SK-N-SH (cell line): ENCODE results near the gene C19orf12. TPM values are rescaled to one million over a fixed set of nuclear protein-coding genes. Genes with fewer than 3 reads are reported as not detected.
"Not testable (repeated sequence)": the region's sequence is repeated elsewhere in the genome, so short reads cannot be mapped to it uniquely, and the experiment has no call there.

Source experiments
- CTCF ChIA-PET: fragments of 300-600, 350-600 bp; formaldehyde crosslinking; extraction: SDS; loops from one replicate; lab custom pipeline; 2021; lab: Yijun Ruan, JAX
- POLR2A ChIA-PET: fragments of 350-600 bp; sonication (Branson Sonifier 250); formaldehyde crosslinking; extraction: SDS; loops from one replicate; lab custom pipeline; 2020; ENCODE audit warnings: antibody characterized with exemption, inconsistent platforms; lab: Yijun Ruan, JAX
- DNase-seq: peaks from one replicate; pipeline ENCODE4 v3.0.0; 2012
- H2AFZ ChIP-seq: fragments of 200-600 bp; sonication (generic); 2 replicates; pipeline ENCODE4 v1.8.1; 2016; ENCODE audit warnings: antibody characterized with exemption, mild to moderate bottlenecking, low read depth
- H3F3A ChIP-seq: fragments of 200-600 bp; sonication (generic); replicated peaks from 2 replicates; pipeline ENCODE3; 2016; ENCODE audit warnings: antibody characterized with exemption, mild to moderate bottlenecking; ENCODE audit not compliant: insufficient read depth
- H3K27ac ChIP-seq, 2 experiments: fragments of 200-500 bp in 1 of 2; fragments of 200-600 bp in 1 of 2; sonication (Bioruptor generic) in 1 of 2; sonication (generic), shearing (Covaris generic) in 1 of 2; 2 replicates each; pipeline versions ENCODE4 v1.5.1 to v1.6.1; 2014 to 2016; ENCODE audit warnings: low read depth in 2 of 2, inconsistent platforms in 1 of 2, low read length in 1 of 2, mild to moderate bottlenecking in 1 of 2, mixed read lengths in 1 of 2
- H3K27me3 ChIP-seq: fragments of 200-600 bp; sonication (generic), shearing (Covaris generic); 2 replicates; pipeline ENCODE4 v1.6.1; 2016; ENCODE audit warnings: mixed run types; ENCODE audit not compliant: insufficient read depth
- H3K36me3 ChIP-seq, 2 experiments: fragments of 200-500 bp in 1 of 2; fragments of 200-600 bp in 1 of 2; sonication (Bioruptor generic) in 1 of 2; sonication (generic) in 1 of 2; replicated peaks in 1 of 2; 2 replicates each; pipeline versions ENCODE3 to v1.5.1; 2014 to 2016; ENCODE audit warnings: low read length in 1 of 2, mild to moderate bottlenecking in 1 of 2; ENCODE audit not compliant: insufficient read depth in 2 of 2, control insufficient read depth in 1 of 2
- H3K4me1 ChIP-seq, 2 experiments: fragments of 200-500 bp in 1 of 2; fragments of 200-600 bp in 1 of 2; sonication (Bioruptor generic) in 1 of 2; sonication (generic), shearing (Covaris generic) in 1 of 2; 2 replicates each; pipeline versions ENCODE4 v1.5.1 to v1.6.1; 2014 to 2016; ENCODE audit warnings: low read depth in 1 of 2, low read length in 1 of 2, mixed run types in 1 of 2; ENCODE audit not compliant: insufficient read depth in 2 of 2, control insufficient read depth in 1 of 2
- H3K4me2 ChIP-seq: fragments of 200-600 bp; sonication (generic), shearing (Covaris generic); 2 replicates; pipeline ENCODE4 v1.6.1; 2017; ENCODE audit warnings: mixed run types
- H3K4me3 ChIP-seq, 2 experiments: fragments of 200-500 bp in 1 of 2; fragments of 200-600 bp in 1 of 2; sonication (Bioruptor generic) in 1 of 2; sonication (generic), shearing (Covaris generic) in 1 of 2; 2 replicates each; pipeline versions ENCODE4 v1.5.1 to v1.8.1; 2014 to 2016; ENCODE audit warnings: low read depth in 2 of 2, inconsistent platforms in 1 of 2, low read length in 1 of 2, mild to moderate bottlenecking in 1 of 2, mixed read lengths in 1 of 2, moderate library complexity in 1 of 2
- H3K79me2 ChIP-seq: fragments of 200-600 bp; sonication (generic); 2 replicates; pipeline ENCODE4 v1.8.1; 2017; ENCODE audit warnings: mild to moderate bottlenecking; ENCODE audit not compliant: insufficient read depth
- H3K9ac ChIP-seq: fragments of 200-600 bp; sonication (generic); 2 replicates; pipeline ENCODE4 v1.6.1; 2017; ENCODE audit warnings: mixed run types
- H3K9me2 ChIP-seq: fragments of 200-600 bp; sonication (generic); 2 replicates; pipeline ENCODE4 v1.6.1; 2017; ENCODE audit warnings: mixed run types
- H3K9me3 ChIP-seq: fragments of 200-600 bp; sonication (generic); 2 replicates; pipeline ENCODE4 v1.6.1; 2017; ENCODE audit warnings: mixed run types, mild to moderate bottlenecking, moderate library complexity
- H4K20me1 ChIP-seq: fragments of 200-600 bp; sonication (generic); 2 replicates; pipeline ENCODE4 v1.6.1; 2017; ENCODE audit warnings: mild to moderate bottlenecking, mixed run types; ENCODE audit not compliant: insufficient read depth
- ELF1 ChIP-seq: IDR thresholded peaks from 2 replicates; pipeline ENCODE4 v1.4.0; 2012
- EP300 ChIP-seq, 2 experiments: IDR thresholded peaks; 2 replicates each; pipeline versions ENCODE4 v1.4.0 to v1.6.1; 2012; ENCODE audit warnings: borderline replicate concordance in 1 of 2, low read depth in 1 of 2, low read length in 1 of 2
- EZH2phosphoT487 ChIP-seq: fragments of 200-600 bp; sonication (generic); IDR thresholded peaks from 2 replicates; pipeline ENCODE4 v1.6.1; 2017; ENCODE audit warnings: low read depth, mixed run types, mild to moderate bottlenecking, antibody characterized with exemption, moderate library complexity, borderline replicate concordance
- FOSL2 ChIP-seq: IDR thresholded peaks from 2 replicates; pipeline ENCODE4 v1.4.0; 2012; ENCODE audit warnings: low read depth, mild to moderate bottlenecking, moderate library complexity, borderline replicate concordance
- FOXJ3 ChIP-seq: sonication (generic); formaldehyde crosslinking; IDR thresholded peaks from 2 replicates; pipeline ENCODE4 v1.5.1; 2020; ENCODE audit warnings: mild to moderate bottlenecking, missing genetic modification reagents
- IRF3 ChIP-seq: fragments of 150-350 bp; IDR thresholded peaks from 2 replicates; pipeline ENCODE4 v1.6.1; 2016; ENCODE audit warnings: mild to moderate bottlenecking, low read depth, low read length
- MAX ChIP-seq: IDR thresholded peaks from 2 replicates; pipeline ENCODE4 v1.4.0; 2012; ENCODE audit warnings: low read depth
- NRF1 ChIP-seq: IDR thresholded peaks from 2 replicates; pipeline ENCODE4 v1.6.1; 2012; ENCODE audit warnings: low read depth, mild to moderate bottlenecking, low read length
- POLR2AphosphoS5 ChIP-seq: IDR thresholded peaks from 2 replicates; pipeline ENCODE4 v1.6.1; 2012; ENCODE audit warnings: low read depth, low read length
- RXRA ChIP-seq: IDR thresholded peaks from 2 replicates; pipeline ENCODE4 v1.4.0; 2012; ENCODE audit warnings: low read depth, mild to moderate bottlenecking, borderline replicate concordance
- SMC3 ChIP-seq: IDR thresholded peaks from 2 replicates; pipeline ENCODE4 v1.6.1; 2012; ENCODE audit warnings: low read depth, low read length, improper control_type of control experiment
- TAF1 ChIP-seq: IDR thresholded peaks from 2 replicates; pipeline ENCODE4 v1.6.1; 2012; ENCODE audit warnings: low read depth, mild to moderate bottlenecking, low read length, moderate library complexity, borderline replicate concordance
- YY1 ChIP-seq: IDR thresholded peaks from 2 replicates; pipeline ENCODE4 v1.4.0; 2012; ENCODE audit warnings: low read depth, mild to moderate bottlenecking
- WGBS: methylation state at CpG from one replicate; pipeline ENCODE4 v1.1.6; 2017; ENCODE audit warnings: low lambda C conversion rate; 5-methylcytosine and 5-hydroxymethylcytosine counted together
- polyA plus RNA-seq, 3 experiments: library from polyadenylated mRNA; depleted of rRNA; stranded (reverse); fragments of >200 nt; gene quantifications; 2 replicates each; pipeline ENCODE4 v1.2.3, GENCODE V29; 2012
- TF ChIP-seq, protein P1 (sequence below): IDR thresholded peaks from 2 replicates; pipeline ENCODE4; 2012
- TF ChIP-seq, protein P2 (sequence below): IDR thresholded peaks from 2 replicates; pipeline ENCODE4 v1.4.0; 2012; ENCODE audit warnings: low read depth, borderline replicate concordance

Gene C19orf12
- polyA plus RNA-seq, 1 of the 3 experiments (the other 2 are of a cell fraction) = 30.5 TPM

GRCh38 chr19:29711584-29712132 lies 3.4 kb downstream of the C19orf12 start:
- no peaks in the 10 kb centered on the region for H3K9me2 ChIP-seq
- POLR2A ChIA-PET = interaction anchor here (1.1 kb wide), 1 partner anchor 17 kb away, joined by 3 read pairs; no protein-coding TSS in a partner anchor
- peaks cover 71% of the 10 kb centered on the region for H3K79me2 ChIP-seq

DNA sequence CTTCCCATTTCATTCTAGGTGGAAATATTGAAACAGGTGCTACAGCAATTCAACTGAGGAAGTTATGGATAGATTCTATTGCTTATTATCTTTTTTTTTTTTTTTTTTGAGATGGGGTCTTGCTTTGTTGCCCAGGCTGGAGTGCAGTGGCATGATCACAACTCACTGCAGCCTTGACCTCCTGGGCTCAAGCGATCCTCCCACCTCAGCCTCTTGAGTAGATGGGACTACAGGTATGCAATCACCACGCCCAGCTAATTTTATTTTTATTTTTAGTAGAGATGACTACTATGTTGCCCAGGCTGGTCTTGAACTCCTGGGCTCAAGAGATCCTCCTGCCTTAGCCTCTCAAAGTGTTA lies 5.6 kb downstream of the C19orf12 start:
- H3K9ac ChIP-seq, POLR2A ChIA-PET, DNase-seq, H3K27me3 ChIP-seq, H3F3A ChIP-seq, H3K27ac ChIP-seq, H3K4me3 ChIP-seq, H3K9me2 ChIP-seq, H3K9me3 ChIP-seq, H3K4me2 ChIP-seq, H2AFZ ChIP-seq, H3K4me1 ChIP-seq: not testable (repeated sequence)
- Histone ChIP-seq H4K20me1 (peaks cover 24% of the 10 kb centered on the region; the same call in 1 of the 2 replicates), H3K36me3 (peaks cover 4 to 22% of the 10 kb centered on the region in 2 experiments), H3K79me2 (peaks cover 58% of the 10 kb centered on the region)
- CTCF ChIA-PET = interaction anchor here (4.1 kb wide), 1 partner anchor 15 kb away, joined by 25 read pairs; no protein-coding TSS in a partner anchor
- WGBS = 100% methylated on average over 2 of the region's 2 CpGs

More at GRCh38 chr19:29711584-29712132, 3.4 kb downstream of the C19orf12 start:
- H3K4me1 ChIP-seq = peaks cover 7 to 18% of the 10 kb centered on the region in 2 experiments; a peak in 2 of 4 replicates
- H2AFZ ChIP-seq = no peak overlapping the region
- CTCF ChIA-PET = interaction anchor here (0.9 to 8.0 kb wide), 2 partner anchors 17 to 19 kb away, joined by 3 to 104 read pairs; no protein-coding TSS in a partner anchor
- no peaks in the 10 kb centered on the region for H3K9me3 ChIP-seq
- WGBS = 96% methylated on average over 6 of the region's 6 CpGs
- H3K27ac ChIP-seq = no peak overlapping the region
- peaks cover 10% of the 10 kb centered on the region for H3F3A ChIP-seq
- peaks cover 0 to 8% of the 10 kb centered on the region in 2 experiments for H3K36me3 ChIP-seq
- peaks cover 20% of the 10 kb centered on the region; the same call in 1 of the 2 replicates for H4K20me1 ChIP-seq
- TF ChIP-seq MAX (no peak), POLR2AphosphoS5 (no peak), ELF1 (no peak), FOXJ3 (CRISPR knock-in tag) (no peak), TAF1 (no peak), FOSL2 (no peak), SMC3 (no peak), EZH2phosphoT487 (no peak), NRF1 (no peak), YY1 (no peak), IRF3 (no peak), EP300 (IDR thresholded peaks at IDR 0.05; ENCODE audit: borderline replicate concordance in 1 of 2, low read depth in 1 of 2, low read length in 1 of 2) (no peak), RXRA (no peak)
- TF ChIP-seq, protein P1, sequence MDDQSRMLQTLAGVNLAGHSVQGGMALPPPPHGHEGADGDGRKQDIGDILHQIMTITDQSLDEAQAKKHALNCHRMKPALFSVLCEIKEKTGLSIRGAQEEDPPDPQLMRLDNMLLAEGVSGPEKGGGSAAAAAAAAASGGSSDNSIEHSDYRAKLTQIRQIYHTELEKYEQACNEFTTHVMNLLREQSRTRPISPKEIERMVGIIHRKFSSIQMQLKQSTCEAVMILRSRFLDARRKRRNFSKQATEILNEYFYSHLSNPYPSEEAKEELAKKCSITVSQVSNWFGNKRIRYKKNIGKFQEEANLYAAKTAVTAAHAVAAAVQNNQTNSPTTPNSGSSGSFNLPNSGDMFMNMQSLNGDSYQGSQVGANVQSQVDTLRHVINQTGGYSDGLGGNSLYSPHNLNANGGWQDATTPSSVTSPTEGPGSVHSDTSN = no peak
- TF ChIP-seq, protein P2, sequence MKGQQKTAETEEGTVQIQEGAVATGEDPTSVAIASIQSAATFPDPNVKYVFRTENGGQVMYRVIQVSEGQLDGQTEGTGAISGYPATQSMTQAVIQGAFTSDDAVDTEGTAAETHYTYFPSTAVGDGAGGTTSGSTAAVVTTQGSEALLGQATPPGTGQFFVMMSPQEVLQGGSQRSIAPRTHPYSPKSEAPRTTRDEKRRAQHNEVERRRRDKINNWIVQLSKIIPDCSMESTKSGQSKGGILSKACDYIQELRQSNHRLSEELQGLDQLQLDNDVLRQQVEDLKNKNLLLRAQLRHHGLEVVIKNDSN = no peak
- H3K4me3 ChIP-seq = no peak overlapping the region
- H3K9ac ChIP-seq = no peak overlapping the region
- no peak for DNase-seq
- no peak overlapping the region for H3K4me2 ChIP-seq
- no peaks in the 10 kb centered on the region for H3K27me3 ChIP-seq
